GM21526 (cell line): ENCODE measurements around the gene CATSPER1.

ENCODE experiments used
- ATAC-seq: cut with Tn5 transposase; IDR thresholded peaks from one replicate; pipeline ENCODE4 v1.9.1; 2021; ENCODE audit warnings: moderate library complexity; ENCODE audit not compliant: unreplicated experiment, low FRiP score

CATSPER1 gene

GRCh38 chr11:66026017-66026529 lies at the start of gene CATSPER1:
CATSPER1 (minus strand) TSS chr11:66026479; CDS start chr11:66026379, 100 bp downstream.
- ATAC-seq = no peak

DNA sequence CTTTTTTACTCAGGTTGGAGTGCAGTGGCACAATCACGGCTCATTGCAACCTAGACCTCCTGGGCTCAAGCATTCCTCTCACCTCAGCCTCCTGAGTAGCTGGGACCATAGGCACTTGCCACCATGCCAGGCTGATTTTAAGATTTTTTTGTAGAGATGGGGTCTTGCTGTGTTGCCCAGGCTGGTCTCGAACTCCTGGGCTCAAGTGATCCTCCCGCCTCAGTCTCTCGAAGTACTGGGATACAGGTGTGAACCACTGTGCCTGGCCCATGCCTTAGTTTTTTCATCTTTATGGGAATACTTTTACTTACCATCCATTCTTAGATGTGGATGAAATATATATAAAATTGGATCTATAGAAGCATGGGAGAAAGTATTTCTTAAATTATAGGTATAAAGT lies 49.0 kb upstream of the CATSPER1 start:
- ATAC-seq = no peak

DNA sequence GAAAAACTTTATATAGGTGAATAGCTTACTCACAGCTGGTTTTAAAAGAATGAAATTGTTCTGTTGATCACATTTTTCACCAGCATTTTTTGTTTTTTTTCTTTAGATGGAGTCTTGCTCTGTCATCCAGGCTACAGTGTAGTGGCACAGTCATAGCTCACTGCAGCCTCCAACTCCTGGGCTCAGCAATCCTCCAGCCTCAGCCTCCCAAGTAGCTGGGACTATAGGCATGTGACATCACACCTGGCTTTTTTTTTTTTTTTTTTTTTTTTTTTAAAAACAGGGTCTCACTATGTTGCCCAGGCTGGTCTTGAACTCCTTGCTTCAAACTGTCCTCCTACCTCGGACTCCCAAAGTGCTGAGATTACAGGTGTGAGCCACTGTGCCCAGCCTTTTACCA lies 47.4 kb upstream of the CATSPER1 start:
- ATAC-seq = no peak

GRCh38 chr11:66072518-66072917 lies 46.2 kb upstream of the CATSPER1 start:
- no peak for ATAC-seq

GRCh38 chr11:66072081-66072480 lies 45.8 kb upstream of the CATSPER1 start:
- ATAC-seq = no peak

GRCh38 chr11:66071381-66071801 lies 45.1 kb upstream of the CATSPER1 start:
- no peak for ATAC-seq

GRCh38 chr11:66070604-66071380 lies 44.5 kb upstream of the CATSPER1 start:
- no peak for ATAC-seq

- no peak for ATAC-seq
These were observed 43.7 kb upstream of the CATSPER1 start, which contains the start of gene PACS1 for GRCh38 chr11:66069715-66070603. PACS1 (plus strand) TSS chr11:66070272; CDS start chr11:66070487, 215 bp downstream.

DNA sequence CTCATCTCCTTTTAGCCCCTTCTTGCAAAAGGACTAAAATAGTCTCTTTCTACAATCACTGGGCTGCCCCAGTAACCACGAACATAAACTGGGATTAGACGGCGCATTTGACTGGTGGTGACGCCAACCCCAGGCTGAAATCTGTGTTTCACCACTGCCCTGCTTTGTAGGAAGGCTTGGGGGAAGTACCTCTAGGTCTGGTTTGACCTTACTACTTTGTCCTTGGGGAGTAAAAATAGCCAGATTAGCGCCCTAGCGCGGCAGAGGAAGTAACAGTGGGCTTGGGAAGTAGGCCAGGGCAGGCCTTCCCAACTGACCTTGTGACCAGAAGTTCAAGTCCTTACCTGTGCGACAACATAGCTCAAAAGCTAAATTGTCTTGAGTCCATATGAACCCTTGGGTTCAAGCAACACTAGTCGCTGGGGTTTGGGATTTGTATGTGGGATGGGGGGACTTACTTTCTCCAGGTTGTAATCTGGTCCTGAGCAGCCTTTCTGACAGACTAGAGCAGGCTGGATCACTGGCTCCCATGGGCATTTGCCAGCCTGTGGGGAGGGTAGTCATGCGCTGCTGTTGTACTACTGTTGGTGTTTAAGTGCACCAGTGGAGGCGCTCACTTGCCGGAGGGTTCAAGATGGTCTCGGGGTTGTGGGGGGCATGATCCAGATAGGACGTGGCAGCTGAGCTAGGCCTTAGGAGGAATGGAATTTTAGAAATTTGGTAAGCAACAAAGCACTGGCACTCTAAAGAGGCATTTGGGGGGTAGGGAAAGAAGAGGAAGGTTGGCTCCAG lies 42.8 kb upstream of the CATSPER1 start:
- ATAC-seq = no peak

- no peak for ATAC-seq
These were observed 42.0 kb upstream of the CATSPER1 start for GRCh38 chr11:66068154-66068821.

DNA sequence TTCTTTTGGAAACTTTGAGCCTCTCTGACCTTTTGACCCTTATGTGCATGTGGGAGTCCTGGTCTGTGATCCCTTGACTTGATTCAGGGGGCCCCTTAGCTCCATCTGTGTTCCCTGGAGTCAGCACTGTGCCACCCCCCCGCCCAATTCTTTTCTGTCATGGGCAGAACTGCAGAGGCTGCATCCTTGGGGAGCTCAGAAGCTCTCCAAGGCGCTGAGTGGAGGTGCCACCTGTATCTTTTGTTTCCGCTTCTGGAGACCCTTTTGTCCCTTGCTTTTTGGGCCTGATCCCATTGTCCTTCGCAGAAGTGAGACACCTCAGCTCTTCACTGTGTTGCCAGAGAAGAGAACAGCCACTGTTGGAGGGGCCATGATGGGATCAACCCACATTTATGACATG lies 41.4 kb upstream of the CATSPER1 start:
- no peak for ATAC-seq

GRCh38 chr11:66066751-66067150 lies 40.5 kb upstream of the CATSPER1 start:
- ATAC-seq = no peak

DNA sequence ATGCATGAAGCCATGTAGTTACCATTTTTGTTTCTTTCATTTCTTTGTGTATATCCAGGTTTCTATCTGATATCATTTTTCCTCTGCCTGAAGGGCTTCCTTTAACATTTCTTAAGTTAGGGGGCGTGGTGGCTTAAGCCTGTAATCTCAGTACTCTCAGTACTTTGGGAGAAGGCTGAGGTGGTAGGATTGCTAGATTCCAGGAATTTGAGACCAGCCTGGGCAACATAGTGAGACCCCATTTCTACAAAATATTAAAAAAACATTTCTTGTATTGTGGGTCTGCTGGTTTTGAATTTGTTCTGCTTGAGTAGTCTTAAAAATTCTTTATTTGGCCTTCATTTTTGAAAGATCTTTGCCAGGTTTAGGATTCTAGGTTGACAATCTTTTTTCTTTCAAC lies 38.3 kb upstream of the CATSPER1 start:
- ATAC-seq = no peak

DNA sequence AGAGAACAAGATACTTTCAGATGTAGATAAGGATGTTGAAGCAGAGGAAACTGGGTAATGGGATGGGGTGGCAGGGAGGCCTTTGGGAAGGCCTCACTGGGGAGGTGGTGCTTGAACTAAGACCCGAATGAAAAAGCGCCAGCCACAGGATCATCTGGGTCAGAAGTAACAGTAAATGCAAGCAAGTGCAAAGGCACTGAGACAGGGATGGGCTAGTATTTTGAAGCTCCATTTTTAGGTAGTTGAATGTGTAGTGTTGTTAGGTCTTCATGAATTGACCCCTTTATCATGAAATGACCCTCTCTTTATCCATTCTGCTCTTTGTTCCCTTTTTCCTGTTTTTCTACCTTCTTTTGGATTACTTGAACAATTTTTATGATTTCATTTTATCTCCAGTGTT lies 37.6 kb upstream of the CATSPER1 start:
- no peak for ATAC-seq

GRCh38 chr11:66062408-66062807 lies 36.1 kb upstream of the CATSPER1 start:
- ATAC-seq = no peak

DNA sequence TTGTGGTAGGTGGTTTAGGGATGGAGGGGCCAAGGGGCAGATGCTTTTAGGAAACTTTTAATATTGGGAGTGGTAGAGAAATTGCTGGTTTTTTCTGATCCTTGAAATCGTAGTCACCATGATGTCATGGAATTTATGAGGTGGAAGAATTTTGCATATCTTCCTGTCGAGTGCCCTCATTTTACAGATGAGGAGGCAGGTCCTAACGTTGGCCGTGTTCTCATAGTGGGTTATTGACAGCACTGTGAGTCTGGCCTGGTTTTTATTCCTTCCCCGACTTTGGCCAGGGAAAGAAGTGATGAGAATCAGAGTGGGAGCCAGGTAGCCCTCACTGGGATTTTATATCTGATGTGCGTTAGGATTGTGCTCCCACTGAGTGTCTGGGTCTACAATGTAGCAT lies 35.0 kb upstream of the CATSPER1 start:
- ATAC-seq = no peak

GRCh38 chr11:66059966-66060680 lies 33.8 kb upstream of the CATSPER1 start:
- ATAC-seq = no peak

DNA sequence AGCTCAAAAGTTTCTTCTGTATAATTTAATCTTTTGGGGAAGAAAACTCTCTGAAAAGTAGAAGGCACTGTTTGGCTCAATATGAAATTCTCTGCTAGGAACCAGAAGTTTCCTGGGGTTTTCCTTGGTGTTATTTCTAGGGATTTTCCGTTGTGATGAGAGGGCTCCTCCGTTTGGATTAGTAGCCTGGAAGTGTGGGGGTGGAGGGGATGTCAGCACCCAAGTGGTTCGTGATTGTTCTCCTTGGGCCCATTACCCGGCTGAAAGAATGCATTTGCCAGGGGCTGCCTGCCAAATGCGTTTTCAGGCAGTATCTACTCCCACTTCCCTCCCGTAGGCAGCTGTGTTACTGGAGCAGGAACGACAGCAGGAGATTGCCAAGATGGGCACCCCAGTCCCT lies 30.2 kb upstream of the CATSPER1 start:
- no peak for ATAC-seq

DNA sequence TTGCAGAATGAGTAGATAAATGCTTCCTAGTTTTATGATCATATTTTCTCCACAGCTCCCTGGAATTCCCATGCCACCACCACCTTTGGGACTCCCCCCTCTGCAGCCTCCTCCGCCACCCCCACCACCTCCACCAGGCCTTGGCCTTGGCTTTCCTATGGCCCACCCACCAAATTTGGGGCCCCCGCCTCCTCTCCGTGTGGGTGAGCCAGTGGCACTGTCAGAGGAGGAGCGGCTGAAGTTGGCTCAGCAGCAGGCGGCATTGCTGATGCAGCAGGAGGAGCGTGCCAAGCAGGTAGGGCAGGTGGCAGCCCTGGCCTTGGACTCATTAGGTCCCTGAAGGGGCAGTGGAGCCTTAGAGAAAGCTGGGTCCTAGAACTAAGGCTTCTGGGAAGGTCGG lies 28.7 kb upstream of the CATSPER1 start:
- no peak for ATAC-seq

- ATAC-seq = no peak
These were observed 26.3 kb upstream of the CATSPER1 start for GRCh38 chr11:66052664-66052982.
